OCI-LY1 (cell line): ENCODE measurements around the gene PXMP4.

Source experiments
- H2AFZ ChIP-seq: fragments of 200-600 bp; sonication (generic), shearing (Covaris generic); 2 replicates; pipeline ENCODE4 v1.6.0; 2014; ENCODE audit warnings: antibody characterized with exemption, mild to moderate bottlenecking, low read length
- H3F3A ChIP-seq: fragments of 200-600 bp; sonication (generic), shearing (Covaris generic); 2 replicates; pipeline ENCODE4 v1.6.0; 2014; ENCODE audit warnings: mild to moderate bottlenecking, antibody characterized with exemption, low read length, moderate library complexity; ENCODE audit not compliant: insufficient read depth
- H3K27ac ChIP-seq: fragments of 200-600 bp; sonication (generic); 2 replicates; pipeline ENCODE4 v1.5.1; 2014; ENCODE audit warnings: low read length, mixed run types, mild to moderate bottlenecking, low read depth; ENCODE audit not compliant: poor library complexity, severe bottlenecking
- H3K27me3 ChIP-seq: fragments of 200-600 bp; sonication (generic); 2 replicates; pipeline ENCODE4 v1.6.0; 2014; ENCODE audit warnings: antibody characterized with exemption, mild to moderate bottlenecking, low read length, moderate library complexity; ENCODE audit not compliant: insufficient read depth
- H3K36me3 ChIP-seq: fragments of 200-600 bp; sonication (generic); 2 replicates; pipeline ENCODE4 v1.6.1; 2014; ENCODE audit warnings: mild to moderate bottlenecking, antibody characterized with exemption, low read length, moderate library complexity, mixed read lengths; ENCODE audit not compliant: insufficient read depth
- H3K4me1 ChIP-seq: fragments of 200-600 bp; sonication (generic); 2 replicates; pipeline ENCODE4 v1.5.1; 2014; ENCODE audit warnings: mild to moderate bottlenecking, low read length, moderate library complexity; ENCODE audit not compliant: insufficient read depth, severe bottlenecking
- H3K4me2 ChIP-seq: fragments of 200-600 bp; sonication (generic), shearing (Covaris generic); 2 replicates; pipeline ENCODE4 v1.6.1; 2014; ENCODE audit warnings: low read length
- H3K4me3 ChIP-seq: fragments of 200-600 bp; sonication (generic); 2 replicates; pipeline ENCODE4 v1.5.1; 2014; ENCODE audit warnings: low read length, low read depth, mild to moderate bottlenecking, mixed read lengths; ENCODE audit not compliant: poor library complexity, severe bottlenecking
- H3K79me2 ChIP-seq: fragments of 200-600 bp; shearing (Covaris generic); 2 replicates; pipeline ENCODE4 v1.6.1; 2016; ENCODE audit warnings: mixed run types, low read length, mixed read lengths; ENCODE audit not compliant: insufficient read depth
- H3K9ac ChIP-seq: fragments of 200-600 bp; sonication (generic), shearing (Covaris generic); 2 replicates; pipeline ENCODE4 v1.6.1; 2014; ENCODE audit warnings: mild to moderate bottlenecking, low read length, mixed read lengths
- H3K9me2 ChIP-seq: fragments of 200-600 bp; sonication (generic), shearing (Covaris generic); 2 replicates; pipeline ENCODE4 v1.6.1; 2014; ENCODE audit warnings: low read depth, mild to moderate bottlenecking, low read length, mixed read lengths
- H3K9me3 ChIP-seq: fragments of 200-600 bp; shearing (Covaris generic); 2 replicates; pipeline ENCODE4 v1.6.1; 2014; ENCODE audit warnings: low read length, mixed read lengths
- H4K20me1 ChIP-seq: fragments of 200-600 bp; sonication (generic), shearing (Covaris generic); 2 replicates; pipeline ENCODE4 v1.6.0; 2016; ENCODE audit warnings: mild to moderate bottlenecking, low read length; ENCODE audit not compliant: insufficient read depth
- CTCF ChIP-seq: fragments of 200-600 bp; sonication (generic), shearing (Covaris generic); IDR thresholded peaks from 2 replicates; pipeline ENCODE4 v1.5.1; 2017; ENCODE audit warnings: mild to moderate bottlenecking, antibody characterized with exemption, low read length, moderate library complexity, mixed read lengths
- EZH2 ChIP-seq: fragments of 200-600 bp; sonication (generic), shearing (Covaris generic); IDR thresholded peaks from 2 replicates; pipeline ENCODE4 v1.8.0; 2017; ENCODE audit warnings: borderline replicate concordance, mixed run types, mild to moderate bottlenecking, antibody characterized with exemption, low read length, moderate library complexity, mixed read lengths

Gene PXMP4

DNA sequence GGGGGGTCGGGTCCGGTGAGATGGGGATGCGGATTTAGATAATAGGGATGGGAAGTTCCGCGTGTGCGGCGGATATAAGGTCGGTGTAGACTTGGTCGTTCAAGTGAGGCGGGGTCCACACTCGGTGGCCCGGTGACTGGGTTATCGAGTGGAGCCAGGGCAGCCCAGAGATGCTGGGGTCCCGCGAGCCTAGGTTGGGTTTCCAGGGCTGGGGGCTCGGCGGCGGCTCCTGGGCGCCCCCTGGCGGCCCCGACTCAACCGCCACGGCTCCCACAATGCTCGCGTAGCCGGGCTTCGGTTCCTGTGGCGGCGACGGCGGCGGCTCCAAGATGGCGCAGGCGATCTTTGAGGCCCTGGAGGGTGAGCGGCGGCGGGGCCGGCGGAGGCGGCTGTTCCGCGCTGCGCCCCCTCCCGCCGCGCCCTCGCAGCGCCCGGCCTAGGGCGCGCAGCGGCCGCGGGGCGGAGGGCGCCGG lies 11.6 kb upstream of the PXMP4 start, which contains the start of gene ZNF341:
Gene ZNF341, plus strand, starts transcription at position 304 of the 473 bp plus-strand sequence. Its CDS starts 26 bp downstream, at position 330.
- Histone ChIP-seq H3K9me3 (peaks cover 7% of the 10 kb centered on the region), H2AFZ (peak within 1 kb of the TSS; percentile 88), H3K9ac (peak within 1 kb of the TSS; percentile 73), H3K9me2 (no peaks in the 10 kb centered on the region), H3K27me3 (no peaks in the 10 kb centered on the region), H3K4me2 (peak within 1 kb of the TSS; percentile 82), H3K4me3 (peak within 1 kb of the TSS; percentile 64), H3F3A (no peaks in the 10 kb centered on the region), H3K79me2 (no peaks in the 10 kb centered on the region), H3K36me3 (no peaks in the 10 kb centered on the region), H4K20me1 (no peaks in the 10 kb centered on the region), H3K27ac (peak within 1 kb of the TSS; percentile 94), H3K4me1 (peaks cover 30% of the 10 kb centered on the region)
- TF ChIP-seq EZH2 = no peak
- peak; percentile 76 for TF ChIP-seq CTCF

DNA sequence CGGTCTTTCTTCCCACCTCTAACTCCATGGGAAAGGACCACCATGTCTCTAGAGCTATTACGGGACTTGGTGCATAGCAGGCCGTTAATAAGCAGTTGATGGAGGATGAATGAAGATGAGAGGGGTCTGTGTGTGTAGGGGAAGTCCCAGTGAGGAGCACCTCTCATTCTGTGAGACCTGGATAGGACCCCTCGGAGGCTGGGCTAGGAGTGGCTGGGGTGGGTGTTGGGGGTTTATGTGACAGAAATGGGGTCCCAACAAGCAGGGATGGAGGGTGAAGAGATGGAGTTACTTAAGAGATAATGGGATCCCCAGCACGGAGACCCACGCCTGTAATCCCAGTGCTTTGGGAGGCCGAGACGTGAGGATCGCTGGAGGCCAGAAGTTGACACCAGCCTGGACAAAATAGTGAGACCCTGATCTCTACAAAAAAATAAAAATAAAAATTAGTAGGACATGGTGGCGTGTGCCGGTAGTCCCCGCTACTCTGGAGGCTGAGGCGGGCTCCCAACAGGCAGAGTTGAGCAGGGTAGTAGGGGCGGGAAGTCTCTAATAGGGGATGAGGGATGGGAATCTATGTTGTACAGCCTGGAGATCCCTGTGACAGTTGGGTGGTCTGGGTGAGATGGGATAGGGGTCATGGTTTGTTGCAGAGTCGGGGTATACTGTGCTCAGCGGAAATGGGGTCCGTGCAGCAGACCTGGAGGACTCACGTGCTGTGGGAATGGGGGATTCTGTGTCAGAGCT lies 11.0 kb upstream of the PXMP4 start:
- H3F3A ChIP-seq = no peaks in the 10 kb centered on the region
- H3K9me2 ChIP-seq = no peaks in the 10 kb centered on the region

DNA sequence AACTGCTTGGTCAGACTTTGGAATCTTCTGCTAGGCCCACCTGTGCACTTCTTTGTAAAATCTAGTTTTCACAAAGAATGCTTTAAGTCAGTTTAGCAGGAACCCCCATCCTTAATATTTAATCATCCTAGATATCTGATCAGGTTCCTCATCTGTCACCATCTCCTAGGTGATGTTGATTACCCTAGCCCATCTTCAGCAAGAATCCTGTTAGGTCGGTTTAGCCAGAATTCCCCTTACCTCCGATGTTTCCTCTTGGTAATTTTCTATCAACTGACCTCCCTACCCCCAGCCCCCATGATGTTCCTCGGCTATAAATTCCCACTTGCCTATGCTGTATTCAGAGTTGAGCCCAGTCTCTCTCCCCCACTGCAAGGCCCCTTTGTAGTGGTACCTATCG lies 9.0 kb upstream of the PXMP4 start:
- Histone ChIP-seq H3K9ac (no peak overlapping the region), H2AFZ (no peak overlapping the region), H3K4me1 (peaks cover 26% of the 10 kb centered on the region), H3K9me3 (no peaks in the 10 kb centered on the region), H3K4me2 (no peak overlapping the region), H3K27me3 (no peaks in the 10 kb centered on the region), H3K9me2 (no peaks in the 10 kb centered on the region), H3F3A (no peaks in the 10 kb centered on the region), H3K79me2 (no peaks in the 10 kb centered on the region), H4K20me1 (no peaks in the 10 kb centered on the region), H3K27ac (no peak overlapping the region), H3K36me3 (no peaks in the 10 kb centered on the region), H3K4me3 (no peak overlapping the region)
- TF ChIP-seq EZH2 = no peak
- no peak for TF ChIP-seq CTCF

More for the DNA sequence above, 11.0 kb upstream of the PXMP4 start:
- H3K79me2 ChIP-seq = no peaks in the 10 kb centered on the region
- H3K36me3 ChIP-seq = no peaks in the 10 kb centered on the region
- H3K9me3 ChIP-seq = 0 out of 2 replicates have a peak, but pooled peaks cover 1% of the 10 kb centered on the region
- no peaks in the 10 kb centered on the region for H4K20me1 ChIP-seq
- peaks cover 30% of the 10 kb centered on the region for H3K4me1 ChIP-seq
- H3K27ac ChIP-seq = peak overlapping the region; percentile 71
- H3K4me2 ChIP-seq = peak overlapping the region; percentile 81
- peak overlapping the region; percentile 67 for H3K9ac ChIP-seq
- H3K27me3 ChIP-seq = no peaks in the 10 kb centered on the region
- no peak for TF ChIP-seq CTCF
- TF ChIP-seq EZH2 = no peak
- peak overlapping the region; percentile 88 for H2AFZ ChIP-seq
- H3K4me3 ChIP-seq = peak overlapping the region; percentile 63
